ENCODE data around the gene SLC25A47.
"Not testable (repeated sequence)": the region's sequence is repeated elsewhere in the genome, so short reads cannot be mapped to it uniquely, and the experiment has no call there.

Gene SLC25A47

DNA sequence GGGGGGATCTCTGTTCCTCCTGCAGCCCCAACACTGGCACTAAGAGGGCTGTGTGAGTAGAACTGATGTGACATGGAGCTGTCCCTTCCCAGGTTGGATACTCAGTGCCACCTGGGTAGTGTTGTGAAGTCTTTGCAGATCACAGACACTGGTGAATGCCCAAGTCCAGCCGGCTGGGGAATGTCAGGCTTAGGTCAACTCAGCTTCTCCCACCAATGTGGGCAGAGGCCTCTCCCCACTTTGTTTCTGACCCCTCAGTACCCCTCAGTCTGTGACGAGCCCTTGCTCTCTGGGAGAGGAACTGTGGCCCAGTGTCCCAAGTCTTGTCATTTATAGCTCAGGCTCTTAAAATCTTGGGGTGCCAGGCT is 28.2 kb upstream of the SLC25A47 start:
- Histone ChIP-seq H3K4me1 (ENCODE audit: low read depth, poor library complexity, severe bottlenecking) (no peaks in the 10 kb centered on the region), H2AFZ (ENCODE audit: low read depth) (no peak overlapping the region), H3K27me3 (ENCODE audit: insufficient read depth, low read depth) (no peaks in the 10 kb centered on the region), H3K4me2 (no peak overlapping the region), H3K4me3 (IDR thresholded peaks at IDR 0.05; ENCODE audit: insufficient read depth, low read depth, low read length) (no peak overlapping the region), H3K27ac (no peak overlapping the region), H3K79me2 (ENCODE audit: insufficient read depth, low read depth) (no peaks in the 10 kb centered on the region), H3K9ac (no peak overlapping the region), H4K20me1 (ENCODE audit: insufficient read depth) (no peaks in the 10 kb centered on the region), H3K36me3 (ENCODE audit: insufficient read depth) (no peaks in the 10 kb centered on the region)
- TF ChIP-seq, protein P1, sequence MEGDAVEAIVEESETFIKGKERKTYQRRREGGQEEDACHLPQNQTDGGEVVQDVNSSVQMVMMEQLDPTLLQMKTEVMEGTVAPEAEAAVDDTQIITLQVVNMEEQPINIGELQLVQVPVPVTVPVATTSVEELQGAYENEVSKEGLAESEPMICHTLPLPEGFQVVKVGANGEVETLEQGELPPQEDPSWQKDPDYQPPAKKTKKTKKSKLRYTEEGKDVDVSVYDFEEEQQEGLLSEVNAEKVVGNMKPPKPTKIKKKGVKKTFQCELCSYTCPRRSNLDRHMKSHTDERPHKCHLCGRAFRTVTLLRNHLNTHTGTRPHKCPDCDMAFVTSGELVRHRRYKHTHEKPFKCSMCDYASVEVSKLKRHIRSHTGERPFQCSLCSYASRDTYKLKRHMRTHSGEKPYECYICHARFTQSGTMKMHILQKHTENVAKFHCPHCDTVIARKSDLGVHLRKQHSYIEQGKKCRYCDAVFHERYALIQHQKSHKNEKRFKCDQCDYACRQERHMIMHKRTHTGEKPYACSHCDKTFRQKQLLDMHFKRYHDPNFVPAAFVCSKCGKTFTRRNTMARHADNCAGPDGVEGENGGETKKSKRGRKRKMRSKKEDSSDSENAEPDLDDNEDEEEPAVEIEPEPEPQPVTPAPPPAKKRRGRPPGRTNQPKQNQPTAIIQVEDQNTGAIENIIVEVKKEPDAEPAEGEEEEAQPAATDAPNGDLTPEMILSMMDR (conservative IDR thresholded peaks at IDR 0.05; ENCODE audit: low read depth, low read length), result no peak

DNA sequence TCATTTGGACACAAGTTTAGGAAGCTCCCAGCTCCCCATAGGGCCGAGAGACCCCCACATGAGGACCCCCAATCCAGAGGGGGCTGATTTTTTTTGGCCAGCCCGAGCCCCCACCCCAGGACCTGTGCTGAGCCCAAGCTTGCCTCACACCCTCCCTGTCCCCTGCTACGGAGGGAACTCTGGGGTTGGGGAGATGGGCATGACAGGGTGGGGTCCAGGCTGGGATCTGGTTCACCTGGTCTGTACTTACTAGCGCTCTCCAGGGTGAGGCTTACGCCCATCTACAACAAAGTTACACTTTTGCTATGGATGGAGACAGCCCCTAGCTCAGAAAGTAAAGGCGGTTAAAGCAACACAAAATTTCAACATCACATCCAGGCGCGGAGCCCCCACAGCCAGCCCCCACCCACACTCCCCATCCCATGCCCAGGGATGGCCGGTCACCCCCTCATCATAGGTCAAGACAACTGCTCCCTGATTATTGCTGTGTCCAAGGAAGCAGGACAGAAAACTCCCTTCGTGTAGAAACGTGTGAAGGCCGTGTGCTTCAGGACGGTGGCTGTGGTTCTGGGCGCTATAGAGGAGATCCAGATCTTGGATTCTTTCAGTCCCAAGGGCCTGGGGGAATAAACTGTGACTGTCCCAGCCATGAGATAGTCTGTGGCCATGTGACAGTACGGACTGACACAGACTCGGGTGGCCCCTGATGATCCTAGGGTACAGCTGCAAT is 27.6 kb upstream of the SLC25A47 start:
- Histone ChIP-seq H3K9ac (no peak overlapping the region), H4K20me1 (ENCODE audit: insufficient read depth) (no peaks in the 10 kb centered on the region), H3K27ac (no peak overlapping the region), H3K4me1 (ENCODE audit: low read depth, poor library complexity, severe bottlenecking) (no peaks in the 10 kb centered on the region), H2AFZ (ENCODE audit: low read depth) (no peak overlapping the region), H3K36me3 (ENCODE audit: insufficient read depth) (no peaks in the 10 kb centered on the region), H3K79me2 (ENCODE audit: insufficient read depth, low read depth) (no peaks in the 10 kb centered on the region), H3K4me3 (IDR thresholded peaks at IDR 0.05; ENCODE audit: insufficient read depth, low read depth, low read length) (no peak overlapping the region), H3K27me3 (ENCODE audit: insufficient read depth, low read depth) (no peaks in the 10 kb centered on the region), H3K4me2 (no peak overlapping the region)
- TF ChIP-seq, protein P1 (conservative IDR thresholded peaks at IDR 0.05; ENCODE audit: low read depth, low read length), result no peak

DNA sequence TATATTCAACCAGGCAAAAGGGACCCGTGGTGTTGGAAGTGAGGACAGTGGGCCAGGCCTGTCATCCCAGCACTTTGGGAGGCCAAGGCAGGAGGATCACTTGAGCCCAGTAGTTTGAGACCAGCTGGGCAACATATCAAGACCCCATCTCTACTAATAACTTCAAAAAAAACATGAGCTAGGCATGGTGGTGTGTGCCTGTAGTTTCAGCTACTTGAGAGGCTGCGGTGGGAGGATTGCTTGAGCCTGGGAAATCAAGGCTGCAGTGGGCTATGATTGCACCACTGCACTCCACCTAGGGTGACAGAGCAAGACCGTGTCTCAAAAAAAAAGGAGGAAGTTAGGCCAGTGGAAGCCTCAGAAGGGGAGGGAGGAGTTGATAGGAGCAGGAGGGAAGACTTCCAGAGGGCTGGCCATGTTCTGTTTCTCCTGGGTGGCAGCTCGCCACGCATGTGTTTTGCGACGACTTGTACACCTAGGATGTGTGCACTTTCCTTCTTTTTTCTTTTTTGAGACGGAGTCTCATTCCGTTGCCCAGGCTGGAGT is 27.0 kb upstream of the SLC25A47 start:
- Histone ChIP-seq H3K27ac (no peak overlapping the region), H3K4me3 (IDR thresholded peaks at IDR 0.05; ENCODE audit: insufficient read depth, low read depth, low read length) (no peak overlapping the region), H3K27me3 (ENCODE audit: insufficient read depth, low read depth) (no peaks in the 10 kb centered on the region), H3K4me1 (ENCODE audit: low read depth, poor library complexity, severe bottlenecking) (no peaks in the 10 kb centered on the region), H4K20me1 (ENCODE audit: insufficient read depth) (no peaks in the 10 kb centered on the region), H3K79me2 (ENCODE audit: insufficient read depth, low read depth) (no peaks in the 10 kb centered on the region), H3K4me2 (no peak overlapping the region), H3K9ac (no peak overlapping the region), H2AFZ (ENCODE audit: low read depth) (no peak overlapping the region), H3K36me3 (ENCODE audit: insufficient read depth) (no peaks in the 10 kb centered on the region)
- TF ChIP-seq, protein P1 (conservative IDR thresholded peaks at IDR 0.05; ENCODE audit: low read depth, low read length), result no peak

DNA sequence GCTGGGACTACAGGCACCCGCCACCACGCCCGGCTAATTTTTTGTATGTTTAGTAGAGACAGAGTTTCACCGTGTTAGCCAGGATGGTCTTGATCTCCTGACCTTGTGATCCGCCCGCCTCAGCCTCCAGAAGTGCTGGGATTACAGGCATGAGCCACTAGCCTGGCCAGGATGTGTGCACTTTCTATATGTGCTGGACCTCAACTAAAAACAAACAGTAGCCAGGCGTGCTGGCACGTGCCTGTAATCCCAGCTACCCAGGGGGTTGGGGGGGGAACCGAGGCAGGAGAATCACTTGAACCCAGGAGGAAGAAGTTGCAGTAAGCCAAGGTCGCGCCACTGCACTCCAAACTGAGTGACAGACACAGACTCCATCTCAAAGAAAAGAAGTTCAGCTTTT is 26.4 kb upstream of the SLC25A47 start:
- not testable (repeated sequence) for H2AFZ ChIP-seq (ENCODE audit: low read depth); H3K79me2 ChIP-seq (ENCODE audit: insufficient read depth, low read depth); H3K27ac ChIP-seq; H3K36me3 ChIP-seq (ENCODE audit: insufficient read depth); H3K9ac ChIP-seq; H3K4me2 ChIP-seq; H3K4me1 ChIP-seq (ENCODE audit: low read depth, poor library complexity, severe bottlenecking); H3K4me3 ChIP-seq (IDR thresholded peaks at IDR 0.05; ENCODE audit: insufficient read depth, low read depth, low read length); H3K27me3 ChIP-seq (ENCODE audit: insufficient read depth, low read depth); H4K20me1 ChIP-seq (ENCODE audit: insufficient read depth)

All from KMS-11 (cell line).